ENCODE results near the gene RHEBL1.

GRCh38 chr12:49015196-49015595 lies 54.6 kb downstream of the RHEBL1 start:
- TF ChIP-seq CTCF (IDR thresholded peaks at IDR 0.05): no peak
- TF ChIP-seq POLR2A (IDR thresholded peaks at IDR 0.05): no peak
- no peak for TF ChIP-seq EP300 (IDR thresholded peaks at IDR 0.05)

Data from tibial nerve (tissue), 4 donors.